Adrenal gland (tissue), 12 donors: ENCODE data around the gene KRTAP5-2. TPM values are rescaled to one million over a fixed set of nuclear protein-coding genes. Genes with fewer than 3 reads are reported as not detected.

Source experiments
- DNase-seq, 7 donors: peaks; one replicate each; pipeline ENCODE4 v3.0.0-alpha.2; 2019 to 2020
- H3K27ac ChIP-seq, 5 donors: fragments of 200-600 bp; sonication (generic) in 4 of 5; 1 replicate in 3 of 5; 2 replicates in 2 of 5; pipeline versions ENCODE4 v1.5.1 to v1.8.0; 2016 to 2020; ENCODE audit warnings: mild to moderate bottlenecking in 1 of 5
- H3K27me3 ChIP-seq: fragments of 200-600 bp; 2 replicates; pipeline ENCODE4 v1.8.0; 2021
- H3K36me3 ChIP-seq, 2 donors: fragments of 200-600 bp; replicated peaks in 1 of 2; 1 replicate in 1 of 2; 2 replicates in 1 of 2; pipeline versions ENCODE4 v1.5.1 to v1.8.0; 2018 to 2022
- H3K4me1 ChIP-seq, 2 donors: fragments of 200-600 bp; replicated peaks in 1 of 2; 1 replicate in 1 of 2; 2 replicates in 1 of 2; pipeline versions ENCODE4 v1.5.1 to v1.8.0; 2018 to 2021
- H3K4me3 ChIP-seq, 4 donors: fragments of 200-600 bp; sonication (generic) in 3 of 4; one replicate each; pipeline ENCODE4 v1.5.1; 2016 to 2018
- H3K9me3 ChIP-seq, 3 donors: fragments of 200-600 bp; sonication (generic) in 1 of 3; replicated peaks in 1 of 3; 1 replicate in 2 of 3; 2 replicates in 1 of 3; pipeline versions ENCODE4 v1.5.1 to v1.8.0; 2016 to 2021
- CTCF ChIP-seq, 6 experiments: fragments of 450-650 bp in 4 of 6; fragments of 200-600 bp in 2 of 6; sonication (generic) in 1 of 6; IDR thresholded peaks; 1 replicate in 5 of 6; 2 replicates in 1 of 6; pipeline versions ENCODE4 v1.5.1 to v1.8.0; 2016 to 2021; ENCODE audit warnings: antibody characterized with exemption in 6 of 6, mild to moderate bottlenecking in 2 of 6, moderate library complexity in 1 of 6
- POLR2A ChIP-seq, 2 donors: fragments of 450-650 bp; IDR thresholded peaks; one replicate each; pipeline ENCODE4 v1.6.1; 2017; ENCODE audit warnings: antibody characterized with exemption in 2 of 2, mild to moderate bottlenecking in 2 of 2, moderate library complexity in 1 of 2
- WGBS, 4 donors: extraction: QIAGEN DNeasy Blood & Tissue Kit in 2 of 4; methylation state at CpG; one replicate each; pipeline versions ENCODE4 v1.1.5 to v1.1.7; 2013 to 2017; 5-methylcytosine and 5-hydroxymethylcytosine counted together
- intact Hi-C, 2 donors: fragments of 100-400 bp; cut with DNase I; formaldehyde crosslinking; loops; one replicate each; pipeline versions ENCODE4 v1.14.1 to v1.15.0; 2022 to 2023
- polyA plus RNA-seq, 3 donors: library from polyadenylated mRNA; stranded (reverse); fragments of 200-250 nt in 2 of 3; fragments of 350-450 nt in 1 of 3; fragmentation: Illumina TruSeq in 1 of 3; extraction: RNeasy Lipid Tissue Mini Kit (QIAGEN cat#74804) in 1 of 3; gene quantifications; one replicate each; pipeline ENCODE4 v1.2.3, GENCODE V29; 2013 to 2014
- total RNA-seq, 9 donors: library from RNA; depleted of rRNA in 4 of 9; stranded (reverse); fragments of >200 nt in 4 of 9; fragments of 120-200 nt in 1 of 9; fragmentation: NEBNext Ultra II Directional in 1 of 9; extraction: Animal tissue kit (Norgen Biotek cat#: 25700) in 1 of 9; gene quantifications; one replicate each; pipeline versions ENCODE4 v1.1.0 to v1.2.4, GENCODE V29; 2013 to 2023
- donor health status: healthy with polysubstance abuse.
- donor health status: Bipolar disorder and iron deficiency.
- donor health status: DM: yes; HTN: yes; CAD: no.
- donor health status: DM: no; HTN: no; CAD: no.
- donor health status: DM: no; HTN: no; CAD: no.
- donor health status: DM: yes; HTN: yes; CAD: no.

Gene KRTAP5-2
- total and polyA plus RNA-seq, 12 donors, result not detected

GRCh38 chr11:1570896-1571759, 27.0 kb downstream of the KRTAP5-2 start:
- peak overlapping the region in 2 of 5 donors; percentile 29 to 74 for H3K27ac ChIP-seq
- intact Hi-C loops, result no loop called here
- H3K4me3 ChIP-seq, result peak overlapping the region in 1 of 4 donors; percentile 60
- TF ChIP-seq POLR2A (IDR thresholded peaks at IDR 0.05) (no peak), CTCF (IDR thresholded peaks at IDR 0.05) (no peak)
- H3K4me1 ChIP-seq, result peaks cover 0 to 5% of the 10 kb centered on the region in 2 donors
- peaks cover 18% of the 10 kb centered on the region for H3K27me3 ChIP-seq
- 0 to 20% (median 17%) methylated on average over 4 to 58 of the region's 58 CpGs for WGBS, 4 donors
- H3K9me3 ChIP-seq, result no peaks in the 10 kb centered on the region
- DNase-seq, result peak in 3 of 7 donors; percentile 12 to 56 (median 55)
- H3K36me3 ChIP-seq, result no peaks in the 10 kb centered on the region

- H3K4me3 ChIP-seq, result no peak overlapping the region
- intact Hi-C loops, result no loop called here
- no peaks in the 10 kb centered on the region for H3K9me3 ChIP-seq
- 86 to 89% (median 87%) methylated on average over 5 to 8 of the region's 8 CpGs for WGBS, 4 donors
- peak in 1 of 7 donors; percentile 53 for DNase-seq
- no peak for TF ChIP-seq CTCF (IDR thresholded peaks at IDR 0.05)
- TF ChIP-seq POLR2A (IDR thresholded peaks at IDR 0.05), result no peak
- peaks cover 0 to 5% of the 10 kb centered on the region in 2 donors for H3K4me1 ChIP-seq
- H3K36me3 ChIP-seq, result no peaks in the 10 kb centered on the region
- H3K27me3 ChIP-seq, result peaks cover 18% of the 10 kb centered on the region
- no peak overlapping the region for H3K27ac ChIP-seq
These were observed 27.6 kb downstream of the KRTAP5-2 start for GRCh38 chr11:1570531-1570895.

GRCh38 chr11:1570001-1570453, 28.1 kb downstream of the KRTAP5-2 start:
- Histone ChIP-seq H3K4me1 (peaks cover 1 to 5% of the 10 kb centered on the region in 2 donors), H3K4me3 (no peak overlapping the region), H3K9me3 (no peaks in the 10 kb centered on the region), H3K27ac (no peak overlapping the region), H3K36me3 (no peaks in the 10 kb centered on the region), H3K27me3 (peaks cover 18% of the 10 kb centered on the region)
- WGBS, 4 donors, result 76 to 77% (median 76%) methylated on average over 10 to 11 of the region's 11 CpGs
- no peak for TF ChIP-seq CTCF (IDR thresholded peaks at IDR 0.05)
- TF ChIP-seq POLR2A (IDR thresholded peaks at IDR 0.05), result no peak
- peak in 1 of 7 donors; percentile 25 for DNase-seq
- intact Hi-C loops, result no loop called here

GRCh38 chr11:1569251-1569780, 28.8 kb downstream of the KRTAP5-2 start:
- DNase-seq, result no peak
- Histone ChIP-seq H3K36me3 (no peaks in the 10 kb centered on the region), H3K9me3 (no peaks in the 10 kb centered on the region), H3K27ac (no peak overlapping the region), H3K4me1 (peaks cover 8 to 10% of the 10 kb centered on the region in 2 donors), H3K27me3 (peaks cover 18% of the 10 kb centered on the region), H3K4me3 (no peak overlapping the region)
- no peak for TF ChIP-seq CTCF (IDR thresholded peaks at IDR 0.05)
- no peak for TF ChIP-seq POLR2A (IDR thresholded peaks at IDR 0.05)
- WGBS, 4 donors, result 77 to 89% (median 83%) methylated on average over 11 to 14 of the region's 14 CpGs
- intact Hi-C loops, result no loop called here
